ENCODE measurements around the gene ZNF593.

DNA sequence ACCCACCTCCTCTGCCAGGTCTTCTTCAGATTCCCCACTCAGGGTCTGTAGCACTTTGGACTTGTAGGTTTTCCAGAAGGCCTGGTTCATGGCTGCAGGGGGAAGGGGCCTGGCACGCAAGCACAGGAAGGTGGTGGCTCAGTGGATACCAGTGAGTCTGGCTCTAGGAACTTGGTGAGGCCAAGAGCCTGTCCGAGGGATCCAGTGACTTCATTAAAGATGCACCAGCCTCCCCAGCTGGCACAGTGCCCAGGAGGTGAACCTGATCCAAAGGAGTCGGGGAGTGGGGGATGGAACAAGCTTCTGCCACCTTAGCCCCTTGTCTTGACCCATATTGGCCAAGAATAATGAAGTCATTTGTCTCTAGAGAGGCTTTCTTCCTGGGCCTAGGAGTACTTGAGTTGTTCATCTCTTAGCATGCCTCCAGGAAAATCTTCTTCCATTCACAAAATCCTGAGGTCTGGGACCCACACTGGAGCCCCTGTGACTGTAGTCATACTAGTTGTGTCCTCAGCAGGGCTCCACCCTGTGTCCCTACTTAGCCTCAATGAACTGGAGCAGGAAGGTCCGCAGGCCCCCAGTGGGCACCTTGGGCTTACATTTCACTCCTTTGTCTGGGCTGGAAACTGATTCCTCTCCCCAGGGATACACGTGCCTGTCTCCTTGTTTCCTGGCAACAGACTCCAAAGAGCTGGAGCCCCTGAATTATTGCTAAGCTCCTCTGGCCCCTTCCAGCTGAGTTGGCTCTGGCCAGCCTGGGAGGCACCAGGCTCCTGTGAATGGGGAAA lies 1.1 kb upstream of the ZNF593 start, which contains the start of gene C1orf232:
- TF ChIP-seq, protein P1, sequence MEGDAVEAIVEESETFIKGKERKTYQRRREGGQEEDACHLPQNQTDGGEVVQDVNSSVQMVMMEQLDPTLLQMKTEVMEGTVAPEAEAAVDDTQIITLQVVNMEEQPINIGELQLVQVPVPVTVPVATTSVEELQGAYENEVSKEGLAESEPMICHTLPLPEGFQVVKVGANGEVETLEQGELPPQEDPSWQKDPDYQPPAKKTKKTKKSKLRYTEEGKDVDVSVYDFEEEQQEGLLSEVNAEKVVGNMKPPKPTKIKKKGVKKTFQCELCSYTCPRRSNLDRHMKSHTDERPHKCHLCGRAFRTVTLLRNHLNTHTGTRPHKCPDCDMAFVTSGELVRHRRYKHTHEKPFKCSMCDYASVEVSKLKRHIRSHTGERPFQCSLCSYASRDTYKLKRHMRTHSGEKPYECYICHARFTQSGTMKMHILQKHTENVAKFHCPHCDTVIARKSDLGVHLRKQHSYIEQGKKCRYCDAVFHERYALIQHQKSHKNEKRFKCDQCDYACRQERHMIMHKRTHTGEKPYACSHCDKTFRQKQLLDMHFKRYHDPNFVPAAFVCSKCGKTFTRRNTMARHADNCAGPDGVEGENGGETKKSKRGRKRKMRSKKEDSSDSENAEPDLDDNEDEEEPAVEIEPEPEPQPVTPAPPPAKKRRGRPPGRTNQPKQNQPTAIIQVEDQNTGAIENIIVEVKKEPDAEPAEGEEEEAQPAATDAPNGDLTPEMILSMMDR (IDR thresholded peaks at IDR 0.05), result no peak
- TF ChIP-seq POLR2AphosphoS5 (IDR thresholded peaks at IDR 0.05) (no peak), POLR2A (IDR thresholded peaks at IDR 0.05; ENCODE audit: low read depth) (no peak)
